H9 (cell line): Measurements from ENCODE around the gene NVL. TPM values are rescaled to one million over a fixed set of nuclear protein-coding genes. Genes with fewer than 3 reads are reported as not detected.

Source experiments
- DNase-seq: peaks from one replicate; pipeline ENCODE4 v3.0.0-alpha.2; 2017
- H2AFZ ChIP-seq: one replicate; pipeline ENCODE4 v1.6.1; 2013; ENCODE audit warnings: mild to moderate bottlenecking, low read length, control low read depth, moderate library complexity
- H2AK5ac ChIP-seq: 2 replicates; pipeline ENCODE4 v1.6.1; 2013; ENCODE audit warnings: low read length, control low read depth, mixed read lengths; ENCODE audit not compliant: insufficient read length
- H2BK120ac ChIP-seq: one replicate; pipeline ENCODE4 v1.6.1; 2013; ENCODE audit warnings: low read depth, mild to moderate bottlenecking, low read length, control low read depth, inconsistent platforms; ENCODE audit not compliant: poor library complexity, severe bottlenecking
- H2BK12ac ChIP-seq: 2 replicates; pipeline ENCODE4 v1.6.1; 2013; ENCODE audit warnings: low read length, control low read depth, mixed read lengths, low read depth; ENCODE audit not compliant: insufficient read length
- H2BK15ac ChIP-seq: 2 replicates; pipeline ENCODE4 v1.6.1; 2013; ENCODE audit warnings: low read depth, low read length, control low read depth
- H2BK20ac ChIP-seq: one replicate; pipeline ENCODE4 v1.6.1; 2013; ENCODE audit warnings: low read depth, mild to moderate bottlenecking, low read length, control low read depth, inconsistent platforms; ENCODE audit not compliant: poor library complexity, severe bottlenecking
- H2BK5ac ChIP-seq: 2 replicates; pipeline ENCODE4 v1.6.1; 2013; ENCODE audit warnings: low read length, control low read depth, mixed read lengths; ENCODE audit not compliant: insufficient read length
- H3K14ac ChIP-seq: 2 replicates; pipeline ENCODE4 v1.6.1; 2013; ENCODE audit warnings: low read length, control low read depth; ENCODE audit not compliant: insufficient read depth
- H3K18ac ChIP-seq: 2 replicates; pipeline ENCODE4 v1.6.1; 2013; ENCODE audit warnings: low read depth, mild to moderate bottlenecking, mixed read lengths, low read length, control low read depth; ENCODE audit not compliant: insufficient read length
- H3K23ac ChIP-seq: 2 replicates; pipeline ENCODE4 v1.6.1; 2013; ENCODE audit warnings: low read length, control low read depth, mixed read lengths, low read depth; ENCODE audit not compliant: insufficient read length
- H3K23me2 ChIP-seq: 2 replicates; pipeline ENCODE4 v1.6.1; 2013; ENCODE audit warnings: low read depth, mild to moderate bottlenecking, mixed read lengths, low read length, control low read depth; ENCODE audit not compliant: insufficient read length, poor library complexity, severe bottlenecking
- H3K27ac ChIP-seq: 2 replicates; pipeline ENCODE4 v1.5.1; 2013; ENCODE audit warnings: low read length, control low read depth, mixed read lengths, low read depth; ENCODE audit not compliant: insufficient read length
- H3K27me3 ChIP-seq: 2 replicates; pipeline ENCODE4 v1.6.1; 2013; ENCODE audit warnings: low read length, control low read depth, inconsistent platforms; ENCODE audit not compliant: insufficient read depth
- H3K4ac ChIP-seq: 2 replicates; pipeline ENCODE4 v1.6.1; 2013; ENCODE audit warnings: low read depth, mild to moderate bottlenecking, control low read depth, inconsistent platforms, low read length, moderate library complexity
- H3K4me1 ChIP-seq: 2 replicates; pipeline ENCODE4 v1.6.1; 2013; ENCODE audit warnings: low read length, control low read depth, inconsistent platforms; ENCODE audit not compliant: insufficient read depth
- H3K4me2 ChIP-seq: 2 replicates; pipeline ENCODE4 v1.6.1; 2013; ENCODE audit warnings: low read length, control low read depth, mixed read lengths; ENCODE audit not compliant: insufficient read length, insufficient read depth
- H3K56ac ChIP-seq: 2 replicates; pipeline ENCODE4 v1.6.1; 2013; ENCODE audit warnings: low read depth, mild to moderate bottlenecking, mixed read lengths, low read length, control low read depth; ENCODE audit not compliant: insufficient read length
- H3K79me1 ChIP-seq: 2 replicates; pipeline ENCODE4 v1.6.1; 2013; ENCODE audit warnings: low read depth, mild to moderate bottlenecking, moderate library complexity, low read length, control low read depth, inconsistent platforms; ENCODE audit not compliant: insufficient read depth, poor library complexity, severe bottlenecking
- H3K79me2 ChIP-seq: 2 replicates; pipeline ENCODE4 v1.6.1; 2013; ENCODE audit warnings: low read length, control low read depth, inconsistent platforms; ENCODE audit not compliant: insufficient read depth
- H3K9ac ChIP-seq: 2 replicates; pipeline ENCODE4 v1.6.1; 2013; ENCODE audit warnings: low read length, control low read depth, mixed read lengths; ENCODE audit not compliant: insufficient read length; ENCODE audit errors: extremely low read depth
- H3K9me3 ChIP-seq: one replicate; pipeline ENCODE4 v1.6.1; 2013; ENCODE audit warnings: low read depth, low read length, inconsistent platforms; ENCODE audit not compliant: control insufficient read depth
- H3T11ph ChIP-seq: one replicate; pipeline ENCODE4 v1.6.1; 2013; ENCODE audit warnings: mild to moderate bottlenecking, low read length, control low read depth, inconsistent platforms
- H4K20me1 ChIP-seq: one replicate; pipeline ENCODE4 v1.6.1; 2013; ENCODE audit not compliant: control insufficient read depth, insufficient read length, insufficient read depth
- H4K5ac ChIP-seq: 2 replicates; pipeline ENCODE4 v1.6.1; 2013; ENCODE audit warnings: low read depth, mild to moderate bottlenecking, mixed read lengths, low read length, control low read depth; ENCODE audit not compliant: insufficient read length
- H4K8ac ChIP-seq: replicated peaks from 2 replicates; pipeline ENCODE4 v1.6.1; 2013; ENCODE audit warnings: low read length, control low read depth, mixed read lengths, low read depth; ENCODE audit not compliant: insufficient read length
- H4K91ac ChIP-seq: 2 replicates; pipeline ENCODE4 v1.6.1; 2013; ENCODE audit warnings: low read depth, mild to moderate bottlenecking, moderate library complexity, mixed read lengths, low read length, control low read depth; ENCODE audit not compliant: insufficient read length
- H3K27ac Mint-ChIP-seq, 3 experiments: 2 replicates in 2 of 3; 3 replicates in 1 of 3; pipeline ENCODE4 v1.8.0; 2020 to 2021; ENCODE audit warnings: mixed read lengths in 3 of 3, mild to moderate bottlenecking in 1 of 3, moderate library complexity in 1 of 3
- H3K27me3 Mint-ChIP-seq: 2 replicates; pipeline ENCODE4 v1.8.0; 2021; ENCODE audit warnings: low read depth, mild to moderate bottlenecking, moderate library complexity, mixed read lengths
- H3K36me3 Mint-ChIP-seq, 3 experiments: 2 replicates in 2 of 3; 3 replicates in 1 of 3; pipeline ENCODE4 v1.8.0; 2020 to 2021; ENCODE audit warnings: low read depth in 3 of 3, mixed read lengths in 3 of 3; ENCODE audit not compliant: insufficient read depth in 1 of 3
- H3K4me1 Mint-ChIP-seq, 2 experiments: 2 replicates each; pipeline ENCODE4 v1.8.0; 2020; ENCODE audit warnings: mixed read lengths in 2 of 2
- H3K4me3 Mint-ChIP-seq, 2 experiments: 2 replicates in 1 of 2; 3 replicates in 1 of 2; pipeline ENCODE4 v1.8.0; 2020 to 2021; ENCODE audit warnings: mild to moderate bottlenecking in 2 of 2, mixed read lengths in 2 of 2, moderate library complexity in 1 of 2
- H3K9me3 Mint-ChIP-seq, 2 experiments: 2 replicates in 1 of 2; 3 replicates in 1 of 2; pipeline ENCODE4 v1.8.0; 2020; ENCODE audit warnings: mild to moderate bottlenecking in 2 of 2, mixed read lengths in 2 of 2, moderate library complexity in 1 of 2
- CTCF ChIP-seq: fragments of 200-600 bp; sonication (generic); conservative IDR thresholded peaks from 3 replicates; pipeline ENCODE4 v1.8.0; 2021; ENCODE audit warnings: antibody characterized with exemption, mild to moderate bottlenecking
- WGBS: extraction: QIAGEN DNeasy Blood & Tissue Kit; methylation state at CpG from one replicate; pipeline ENCODE4 v1.1.7; 2013; ENCODE audit warnings: missing lambda C conversion rate, low lambda C conversion rate, mixed read lengths; ENCODE audit not compliant: insufficient read length; ENCODE audit errors: extremely low coverage; 5-methylcytosine and 5-hydroxymethylcytosine counted together
- total RNA-seq: library from RNA; stranded (reverse); gene quantifications from 2 replicates; pipeline ENCODE4 v1.2.1, GENCODE V29; 2021

NVL gene
- total RNA-seq, 1 experiment from 2014 or later = 66.9 TPM

GRCh38 chr1:224181453-224181810, 148.5 kb downstream of the NVL start:
- Mint-ChIP-seq H3K9me3 (no peaks in the 10 kb centered on the region; a peak in 1 of 5 replicates), H3K36me3 (peaks cover 12 to 19% (median 12%) of the 10 kb centered on the region in 3 experiments), H3K27me3 (no peaks in the 10 kb centered on the region; the same call in 1 of the 2 replicates), H3K4me1 (peaks cover 25 to 37% of the 10 kb centered on the region in 2 experiments), H3K4me3 (no peak overlapping the region; a peak in 1 of 5 replicates), H3K27ac (peak overlapping the region in 1 of 3 experiments; percentile 85; a peak in 1 of 7 replicates)
- no peak overlapping the region for H3K18ac ChIP-seq
- no peak overlapping the region for H2BK5ac ChIP-seq
- no peak overlapping the region for H2AFZ ChIP-seq
- TF ChIP-seq CTCF = no peak
- no peak overlapping the region for H4K8ac ChIP-seq
- no peak overlapping the region for H3T11ph ChIP-seq
- no CpG with 5 or more reads among the region's 4 CpGs for WGBS
- no peaks in the 10 kb centered on the region for H4K20me1 ChIP-seq
- H3K79me1 ChIP-seq = no peaks in the 10 kb centered on the region
- H3K23me2 ChIP-seq = peaks cover 11% of the 10 kb centered on the region
- H3K9me3 ChIP-seq = no peaks in the 10 kb centered on the region
- no peak overlapping the region for H4K5ac ChIP-seq
- no peak overlapping the region for H2BK120ac ChIP-seq
- no peak overlapping the region for H3K4ac ChIP-seq
- H3K9ac ChIP-seq = no peak overlapping the region
- no peak overlapping the region for H3K56ac ChIP-seq
- H2BK20ac ChIP-seq = no peak overlapping the region
- no peaks in the 10 kb centered on the region for H3K27me3 ChIP-seq
- H3K79me2 ChIP-seq = peaks cover 10% of the 10 kb centered on the region; the same call in 1 of the 2 replicates
- no peak overlapping the region for H3K14ac ChIP-seq
- no peak overlapping the region for H3K27ac ChIP-seq
- H3K4me1 ChIP-seq = no peaks in the 10 kb centered on the region
- H2BK15ac ChIP-seq = no peak overlapping the region
- H3K23ac ChIP-seq = no peak overlapping the region
- DNase-seq = no peak
- H4K91ac ChIP-seq = no peak overlapping the region
- H2BK12ac ChIP-seq = no peak overlapping the region
- no peak overlapping the region for H3K4me2 ChIP-seq
- H2AK5ac ChIP-seq = no peak overlapping the region
